ENCODE measurements around the gene ISY1. TPM values are rescaled to one million over a fixed set of nuclear protein-coding genes. Genes with fewer than 3 reads are reported as not detected.
"Not testable (repeated sequence)": the region's sequence is repeated elsewhere in the genome, so short reads cannot be mapped to it uniquely, and the experiment has no call there.

Gene ISY1
- total and polyA plus RNA-seq, 2 donors from 2014 or later, result 22.4 to 27.1 TPM

GRCh38 chr3:129196601-129197000 is 35.7 kb upstream of the ISY1 start:
- DNase-seq, result no peak
- Histone ChIP-seq H3K27ac (ENCODE audit: low read depth in 2 of 2, low read length in 2 of 2) (no peak overlapping the region), H3K9ac (ENCODE audit: low read length in 3 of 3) (no peak overlapping the region), H3K27me3 (ENCODE audit: control insufficient read depth, insufficient read depth, low read length) (no peaks in the 10 kb centered on the region), H3K4me3 (ENCODE audit: low read length in 3 of 3) (no peak overlapping the region), H3K9me3 (ENCODE audit: control insufficient read depth in 2 of 3, insufficient read depth in 1 of 3, low read length in 3 of 3) (no peaks in the 10 kb centered on the region), H3K4me1 (ENCODE audit: control insufficient read depth in 2 of 3, insufficient read depth in 2 of 3, low read depth in 1 of 3, low read length in 3 of 3) (no peaks in the 10 kb centered on the region), H3K36me3 (ENCODE audit: control insufficient read depth in 2 of 3, insufficient read depth in 3 of 3, low read length in 3 of 3) (no peaks in the 10 kb centered on the region)
- TF ChIP-seq CTCF (IDR thresholded peaks at IDR 0.05; ENCODE audit: borderline replicate concordance, extremely low read depth, insufficient read depth), result no peak
- intact Hi-C loops (cut with DNase I), result no loop called here
- no peak for FAIRE-seq

DNA sequence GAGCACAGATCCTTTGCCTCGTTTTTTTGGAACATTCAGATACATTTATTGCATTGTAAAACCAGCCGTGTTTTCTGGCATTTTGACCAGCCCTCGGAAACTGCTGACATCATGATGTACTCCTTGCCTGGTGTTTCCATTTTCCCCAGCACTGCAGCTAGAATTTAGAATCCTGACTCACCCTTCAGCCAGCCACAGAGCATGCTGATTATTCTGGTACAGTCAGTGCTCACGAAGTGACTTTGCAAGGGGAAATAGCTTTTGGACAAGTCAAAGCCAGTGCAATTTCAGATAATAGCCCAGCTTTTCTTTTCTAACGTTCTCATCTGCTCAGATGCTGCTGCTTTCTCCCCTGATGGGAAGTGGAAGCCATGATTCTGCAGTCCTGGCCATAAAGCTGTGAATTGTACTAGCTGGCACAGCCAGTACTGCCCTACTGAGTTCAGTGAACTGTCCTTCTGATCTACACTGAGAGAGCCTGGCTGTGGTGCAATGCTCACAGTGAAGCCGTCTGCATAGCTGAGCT is 34.9 kb upstream of the ISY1 start:
- intact Hi-C loops (cut with DNase I), result no loop called here
- DNase-seq, result no peak
- no peak for FAIRE-seq
- H3K4me3 ChIP-seq (ENCODE audit: low read length in 3 of 3), result no peak overlapping the region
- H3K9ac ChIP-seq (ENCODE audit: low read length in 3 of 3), result peak overlapping the region in 1 of 3 donors; percentile 7
- no peaks in the 10 kb centered on the region for H3K9me3 ChIP-seq (ENCODE audit: control insufficient read depth in 2 of 3, insufficient read depth in 1 of 3, low read length in 3 of 3)
- no peaks in the 10 kb centered on the region for H3K27me3 ChIP-seq (ENCODE audit: control insufficient read depth, insufficient read depth, low read length)
- TF ChIP-seq CTCF (IDR thresholded peaks at IDR 0.05; ENCODE audit: borderline replicate concordance, extremely low read depth, insufficient read depth), result no peak
- no peaks in the 10 kb centered on the region for H3K4me1 ChIP-seq (ENCODE audit: control insufficient read depth in 2 of 3, insufficient read depth in 2 of 3, low read depth in 1 of 3, low read length in 3 of 3)
- no peaks in the 10 kb centered on the region for H3K36me3 ChIP-seq (ENCODE audit: control insufficient read depth in 2 of 3, insufficient read depth in 3 of 3, low read length in 3 of 3)
- no peak overlapping the region for H3K27ac ChIP-seq (ENCODE audit: low read depth in 2 of 2, low read length in 2 of 2)

GRCh38 chr3:129189793-129190192 is 28.9 kb upstream of the ISY1 start:
- H3K27ac ChIP-seq (ENCODE audit: low read depth in 2 of 2, low read length in 2 of 2); H3K4me3 ChIP-seq (ENCODE audit: low read length in 3 of 3); H3K36me3 ChIP-seq (ENCODE audit: control insufficient read depth in 2 of 3, insufficient read depth in 3 of 3, low read length in 3 of 3); FAIRE-seq; DNase-seq; H3K9me3 ChIP-seq (ENCODE audit: control insufficient read depth in 2 of 3, insufficient read depth in 1 of 3, low read length in 3 of 3); H3K9ac ChIP-seq (ENCODE audit: low read length in 3 of 3); H3K4me1 ChIP-seq (ENCODE audit: control insufficient read depth in 2 of 3, insufficient read depth in 2 of 3, low read depth in 1 of 3, low read length in 3 of 3); H3K27me3 ChIP-seq (ENCODE audit: control insufficient read depth, insufficient read depth, low read length); intact Hi-C loops (cut with DNase I): not testable (repeated sequence)

GRCh38 chr3:129187857-129188256 is 27.0 kb upstream of the ISY1 start:
- intact Hi-C loops (cut with DNase I), result no loop called here

More at GRCh38 chr3:129187857-129188256, 27.0 kb upstream of the ISY1 start:
- no peak overlapping the region for H3K27ac ChIP-seq (ENCODE audit: low read depth in 2 of 2, low read length in 2 of 2)
- H3K36me3 ChIP-seq (ENCODE audit: control insufficient read depth in 2 of 3, insufficient read depth in 3 of 3, low read length in 3 of 3), result no peaks in the 10 kb centered on the region
- H3K27me3 ChIP-seq (ENCODE audit: control insufficient read depth, insufficient read depth, low read length), result no peaks in the 10 kb centered on the region
- FAIRE-seq (no peak), DNase-seq (no peak)
- no peaks in the 10 kb centered on the region for H3K9me3 ChIP-seq (ENCODE audit: control insufficient read depth in 2 of 3, insufficient read depth in 1 of 3, low read length in 3 of 3)
- peaks cover 0 to 4% (median 0%) of the 10 kb centered on the region in 3 donors for H3K4me1 ChIP-seq (ENCODE audit: control insufficient read depth in 2 of 3, insufficient read depth in 2 of 3, low read depth in 1 of 3, low read length in 3 of 3)
- H3K4me3 ChIP-seq (ENCODE audit: low read length in 3 of 3), result no peak overlapping the region
- H3K9ac ChIP-seq (ENCODE audit: low read length in 3 of 3), result no peak overlapping the region
- no peak for TF ChIP-seq CTCF (IDR thresholded peaks at IDR 0.05; ENCODE audit: borderline replicate concordance, extremely low read depth, insufficient read depth)
